Activated CD8-positive, alpha-beta memory T cell treated with anti-CD3 and anti-CD28 coated beads for 4 hours (primary cell): ENCODE data around the gene GGPS1.
"Not testable (repeated sequence)": the region's sequence is repeated elsewhere in the genome, so short reads cannot be mapped to it uniquely, and the experiment has no call there.

Experiments
- DNase-seq, 2 donors: peaks; one replicate each; pipeline ENCODE4 v3.0.0-alpha.2; 2020; ENCODE audit warnings: low read depth in 2 of 2

Gene GGPS1

GRCh38 chr1:235304549-235305451 is 23.6 kb upstream of the GGPS1 start:
- DNase-seq = no peak

- no peak for DNase-seq
Observed at GRCh38 chr1:235307158-235308124, 20.9 kb upstream of the GGPS1 start.

- DNase-seq = not testable (repeated sequence)
Observed at GRCh38 chr1:235309206-235309605, 19.2 kb upstream of the GGPS1 start.

GRCh38 chr1:235313262-235313661 is 15.1 kb upstream of the GGPS1 start:
- DNase-seq = no peak

GRCh38 chr1:235313931-235314678 is 14.3 kb upstream of the GGPS1 start:
- DNase-seq = no peak

GRCh38 chr1:235315173-235315572 is 13.2 kb upstream of the GGPS1 start:
- DNase-seq = no peak

- no peak for DNase-seq
Observed at GRCh38 chr1:235315735-235316134, 12.6 kb upstream of the GGPS1 start.

GRCh38 chr1:235317168-235317567 is 11.2 kb upstream of the GGPS1 start:
- DNase-seq = no peak

GRCh38 chr1:235319255-235319654 is 9.1 kb upstream of the GGPS1 start:
- DNase-seq = no peak

- DNase-seq = no peak
Observed at GRCh38 chr1:235320521-235321179, 7.7 kb upstream of the GGPS1 start.

- DNase-seq = no peak
Observed at GRCh38 chr1:235324296-235324695, 4.1 kb upstream of the GGPS1 start.

- no peak for DNase-seq
Observed at GRCh38 chr1:235325139-235325538, 3.2 kb upstream of the GGPS1 start.

- no peak for DNase-seq
Observed at GRCh38 chr1:235325854-235326253, 2.5 kb upstream of the GGPS1 start.

- peak; percentile 18 to 34 for DNase-seq
Observed at GRCh38 chr1:235326719-235327558, 1.4 kb upstream of the GGPS1 start.

GRCh38 chr1:235327559-235328270 is 655 bp upstream of the GGPS1 start, which contains the start of gene ARID4B:
Gene ARID4B, minus strand, starts transcription at chr1:235328179. Its CDS starts 1,260 bp downstream, at chr1:235326919.
- no peak for DNase-seq

- DNase-seq = no peak
Observed at GRCh38 chr1:235329139-235329902, 951 bp downstream of the GGPS1 start.

- no peak for DNase-seq
Observed at GRCh38 chr1:235330918-235331285, 2.5 kb downstream of the GGPS1 start.

- no peak for DNase-seq
Observed at GRCh38 chr1:235331401-235331800, 3.0 kb downstream of the GGPS1 start.

- DNase-seq = no peak
Observed at GRCh38 chr1:235336903-235337302, 8.5 kb downstream of the GGPS1 start.
